Endothelial cell of coronary artery (primary cell): Measurements from ENCODE around the gene DUSP1. TPM values are rescaled to one million over a fixed set of nuclear protein-coding genes. Genes with fewer than 3 reads are reported as not detected.

Experiments used
- total RNA-seq: library from RNA; depleted of rRNA; stranded (reverse); fragments of >200 nt; gene quantifications from 2 replicates; pipeline ENCODE4 v1.2.3, GENCODE V29; 2014

Gene DUSP1
- 55.3 and 146 TPM in 2 replicates for total RNA-seq

GRCh38 chr5:172770675-172771438, at the start of gene DUSP1:
DUSP1 (minus strand) TSS chr5:172771195; CDS start chr5:172770952, 243 bp downstream.

Other genes starting within 250 kb of the DUSP1 start
- gene NEURL1B, start 129.9 kb downstream of the DUSP1 start, total RNA-seq: 0.36 and 0.94 TPM in 2 replicates
- 76.6 and 138 TPM in 2 replicates for gene ERGIC1, start 63.1 kb upstream of the DUSP1 start, total RNA-seq
- 55.3 and 64.4 TPM in 2 replicates for gene RPL26L1, start 188.2 kb upstream of the DUSP1 start, total RNA-seq
- 221 and 254 TPM in 2 replicates for gene ATP6V0E1, start 212.6 kb upstream of the DUSP1 start, total RNA-seq